ENCODE data around the gene NLRP8.
"Not testable (repeated sequence)": the region's sequence is repeated elsewhere in the genome, so short reads cannot be mapped to it uniquely, and the experiment has no call there.

The NLRP8 gene

DNA sequence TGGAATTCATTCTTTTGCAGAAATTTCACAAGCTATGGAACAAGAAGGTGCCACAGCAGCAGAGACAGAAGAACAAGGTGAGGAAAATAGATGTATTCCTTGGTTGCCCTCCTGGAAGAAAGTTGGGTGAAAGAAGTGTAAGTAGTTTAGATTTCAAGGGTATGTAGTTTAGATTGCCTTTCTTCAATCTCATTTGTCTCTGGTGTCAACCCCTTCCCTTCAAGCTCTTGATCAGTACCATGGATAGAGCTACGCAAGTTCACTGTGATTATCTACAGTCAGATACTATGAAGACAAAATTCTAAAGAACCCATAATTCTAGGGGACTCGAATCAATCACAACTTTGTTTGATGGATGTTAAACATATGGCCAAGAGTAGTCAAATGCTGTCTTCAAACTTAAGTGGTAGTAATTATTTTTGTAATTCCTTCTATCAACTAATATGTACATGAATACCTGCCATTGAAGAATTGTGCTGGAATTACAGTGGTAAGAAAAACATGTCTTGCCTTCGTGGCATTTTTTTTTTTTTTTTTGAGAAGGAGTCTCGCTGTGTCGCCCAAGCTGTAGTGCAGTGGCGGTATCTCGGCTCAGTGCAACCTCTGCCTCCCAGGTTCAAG is 72.8 kb downstream of the NLRP8 start:
- DNase-seq (ENCODE audit: low read depth in 1 of 2, low spot score in 1 of 2); H3K27me3 ChIP-seq (ENCODE audit: insufficient read depth, poor library complexity, severe bottlenecking); H3K27ac ChIP-seq (replicated peaks); H3K4me3 ChIP-seq (replicated peaks; ENCODE audit: insufficient read depth, low read length): not testable (repeated sequence)
- TF ChIP-seq, protein P1, sequence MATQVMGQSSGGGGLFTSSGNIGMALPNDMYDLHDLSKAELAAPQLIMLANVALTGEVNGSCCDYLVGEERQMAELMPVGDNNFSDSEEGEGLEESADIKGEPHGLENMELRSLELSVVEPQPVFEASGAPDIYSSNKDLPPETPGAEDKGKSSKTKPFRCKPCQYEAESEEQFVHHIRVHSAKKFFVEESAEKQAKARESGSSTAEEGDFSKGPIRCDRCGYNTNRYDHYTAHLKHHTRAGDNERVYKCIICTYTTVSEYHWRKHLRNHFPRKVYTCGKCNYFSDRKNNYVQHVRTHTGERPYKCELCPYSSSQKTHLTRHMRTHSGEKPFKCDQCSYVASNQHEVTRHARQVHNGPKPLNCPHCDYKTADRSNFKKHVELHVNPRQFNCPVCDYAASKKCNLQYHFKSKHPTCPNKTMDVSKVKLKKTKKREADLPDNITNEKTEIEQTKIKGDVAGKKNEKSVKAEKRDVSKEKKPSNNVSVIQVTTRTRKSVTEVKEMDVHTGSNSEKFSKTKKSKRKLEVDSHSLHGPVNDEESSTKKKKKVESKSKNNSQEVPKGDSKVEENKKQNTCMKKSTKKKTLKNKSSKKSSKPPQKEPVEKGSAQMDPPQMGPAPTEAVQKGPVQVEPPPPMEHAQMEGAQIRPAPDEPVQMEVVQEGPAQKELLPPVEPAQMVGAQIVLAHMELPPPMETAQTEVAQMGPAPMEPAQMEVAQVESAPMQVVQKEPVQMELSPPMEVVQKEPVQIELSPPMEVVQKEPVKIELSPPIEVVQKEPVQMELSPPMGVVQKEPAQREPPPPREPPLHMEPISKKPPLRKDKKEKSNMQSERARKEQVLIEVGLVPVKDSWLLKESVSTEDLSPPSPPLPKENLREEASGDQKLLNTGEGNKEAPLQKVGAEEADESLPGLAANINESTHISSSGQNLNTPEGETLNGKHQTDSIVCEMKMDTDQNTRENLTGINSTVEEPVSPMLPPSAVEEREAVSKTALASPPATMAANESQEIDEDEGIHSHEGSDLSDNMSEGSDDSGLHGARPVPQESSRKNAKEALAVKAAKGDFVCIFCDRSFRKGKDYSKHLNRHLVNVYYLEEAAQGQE (IDR thresholded peaks at IDR 0.05; ENCODE audit: insufficient replicate concordance, low read depth): peak; percentile 75

DNA sequence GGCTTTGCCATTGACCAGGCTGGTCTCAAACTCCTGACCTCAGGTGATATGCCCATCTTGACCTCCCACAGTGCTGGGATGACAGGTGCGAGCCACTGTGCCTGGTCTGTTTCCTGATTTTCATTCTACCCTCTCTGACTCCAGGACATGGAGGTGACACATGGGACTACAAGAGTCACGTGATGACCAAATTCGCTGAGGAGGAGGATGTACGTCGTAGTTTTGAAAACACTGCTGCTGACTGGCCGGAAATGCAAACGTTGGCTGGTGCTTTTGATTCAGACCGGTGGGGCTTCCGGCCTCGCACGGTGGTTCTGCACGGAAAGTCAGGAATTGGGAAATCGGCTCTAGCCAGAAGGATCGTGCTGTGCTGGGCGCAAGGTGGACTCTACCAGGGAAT is 79.1 kb downstream of the NLRP8 start:
- no peak for DNase-seq (ENCODE audit: low read depth in 1 of 2, low spot score in 1 of 2)
- Histone ChIP-seq H3K27ac (replicated peaks) (no peak overlapping the region), H3K27me3 (ENCODE audit: insufficient read depth, poor library complexity, severe bottlenecking) (no peaks in the 10 kb centered on the region), H3K4me3 (replicated peaks; ENCODE audit: insufficient read depth, low read length) (no peak overlapping the region)
- TF ChIP-seq POLR2AphosphoS5 (IDR thresholded peaks at IDR 0.05; ENCODE audit: low read depth) (no peak), GABPA (IDR thresholded peaks at IDR 0.05; ENCODE audit: low read depth) (no peak), SPI1 (IDR thresholded peaks at IDR 0.05; ENCODE audit: borderline replicate concordance, low read depth) (no peak)
- TF ChIP-seq, protein P1 (IDR thresholded peaks at IDR 0.05; ENCODE audit: insufficient replicate concordance, low read depth): no peak
- TF ChIP-seq, protein P2, sequence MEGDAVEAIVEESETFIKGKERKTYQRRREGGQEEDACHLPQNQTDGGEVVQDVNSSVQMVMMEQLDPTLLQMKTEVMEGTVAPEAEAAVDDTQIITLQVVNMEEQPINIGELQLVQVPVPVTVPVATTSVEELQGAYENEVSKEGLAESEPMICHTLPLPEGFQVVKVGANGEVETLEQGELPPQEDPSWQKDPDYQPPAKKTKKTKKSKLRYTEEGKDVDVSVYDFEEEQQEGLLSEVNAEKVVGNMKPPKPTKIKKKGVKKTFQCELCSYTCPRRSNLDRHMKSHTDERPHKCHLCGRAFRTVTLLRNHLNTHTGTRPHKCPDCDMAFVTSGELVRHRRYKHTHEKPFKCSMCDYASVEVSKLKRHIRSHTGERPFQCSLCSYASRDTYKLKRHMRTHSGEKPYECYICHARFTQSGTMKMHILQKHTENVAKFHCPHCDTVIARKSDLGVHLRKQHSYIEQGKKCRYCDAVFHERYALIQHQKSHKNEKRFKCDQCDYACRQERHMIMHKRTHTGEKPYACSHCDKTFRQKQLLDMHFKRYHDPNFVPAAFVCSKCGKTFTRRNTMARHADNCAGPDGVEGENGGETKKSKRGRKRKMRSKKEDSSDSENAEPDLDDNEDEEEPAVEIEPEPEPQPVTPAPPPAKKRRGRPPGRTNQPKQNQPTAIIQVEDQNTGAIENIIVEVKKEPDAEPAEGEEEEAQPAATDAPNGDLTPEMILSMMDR (IDR thresholded peaks at IDR 0.05; ENCODE audit: insufficient read depth, low read length): no peak
